ENCODE results near the gene SLC26A9.

GRCh38 chr1:205991237-205991636 lies 48.0 kb upstream of the SLC26A9 start:
- TF ChIP-seq CTCF (IDR thresholded peaks at IDR 0.05) (no peak), POLR2A (IDR thresholded peaks at IDR 0.05) (no peak)
